NCI-H1694 (cell line): ENCODE results near the gene SORCS3.
"Not testable (repeated sequence)": the region's sequence is repeated elsewhere in the genome, so short reads cannot be mapped to it uniquely, and the experiment has no call there.

Experiments used
- DNase-seq: peaks from one replicate; lab custom pipeline; 2025; lab: John Stamatoyannopoulos, UW

SORCS3 gene

GRCh38 chr10:104690959-104691358 is 49.9 kb downstream of the SORCS3 start:
- DNase-seq: no peak

- DNase-seq: no peak
These were observed 53.0 kb downstream of the SORCS3 start for GRCh38 chr10:104694074-104694473.

DNA sequence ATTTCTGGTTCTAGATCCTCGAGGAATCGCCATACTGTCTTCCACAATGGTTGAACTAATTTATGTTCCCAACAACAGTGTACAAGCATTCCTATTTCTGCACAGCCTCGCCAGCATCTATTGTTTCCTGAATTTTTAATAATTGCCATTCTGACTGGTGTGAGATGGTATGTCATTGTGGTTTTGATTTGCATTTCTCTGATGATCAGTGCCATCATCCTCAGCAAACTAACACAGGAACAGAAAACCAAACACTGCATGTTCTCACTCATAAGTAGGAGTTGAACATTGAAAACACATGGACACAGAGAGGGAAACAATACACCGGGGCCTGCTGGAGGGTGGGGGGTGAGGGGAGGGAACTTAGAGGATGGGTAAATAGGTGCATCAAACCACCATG is 62.2 kb downstream of the SORCS3 start:
- DNase-seq: not testable (repeated sequence)

DNA sequence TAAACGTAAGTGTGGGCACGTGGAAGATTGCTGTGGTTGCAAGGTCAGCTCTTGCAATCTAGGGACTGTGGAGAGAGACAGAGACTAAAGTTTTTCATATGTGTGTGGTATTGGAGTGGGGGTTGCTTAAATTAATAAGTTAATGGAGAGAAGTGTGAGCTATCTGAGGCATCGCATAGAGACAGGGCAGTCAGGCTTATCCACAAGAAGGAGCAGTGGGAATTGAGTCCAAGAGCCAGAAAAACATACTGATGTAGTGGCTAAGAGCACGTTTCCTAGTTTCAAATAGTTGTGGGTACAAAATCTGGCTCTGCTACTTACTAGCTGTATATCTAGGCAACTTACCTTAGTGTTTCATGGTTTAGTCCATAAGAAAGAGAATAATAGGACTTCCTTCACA is 65.8 kb downstream of the SORCS3 start:
- DNase-seq: no peak

GRCh38 chr10:104707602-104708459 is 66.7 kb downstream of the SORCS3 start:
- no peak for DNase-seq

DNA sequence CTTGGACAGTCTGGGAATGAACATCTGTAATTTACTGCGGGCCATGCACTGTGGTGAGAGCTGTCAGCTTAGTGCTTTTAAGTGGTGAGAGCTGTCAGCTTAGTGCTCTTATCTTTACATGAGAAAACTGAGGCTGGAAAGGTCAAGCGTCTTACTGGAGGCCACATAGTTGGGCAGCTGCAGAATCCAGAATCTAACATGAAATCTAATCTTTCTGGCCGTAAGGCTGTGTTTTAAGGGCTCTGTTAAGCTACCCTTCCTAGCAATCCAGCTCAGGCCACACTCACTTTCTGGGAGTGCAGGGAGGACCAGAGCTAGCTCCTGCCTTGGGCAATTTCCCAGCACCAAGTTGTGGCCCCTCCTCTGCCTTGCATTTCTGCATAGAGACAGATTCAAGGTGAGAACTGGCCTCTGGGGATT is 70.2 kb downstream of the SORCS3 start:
- no peak for DNase-seq

DNA sequence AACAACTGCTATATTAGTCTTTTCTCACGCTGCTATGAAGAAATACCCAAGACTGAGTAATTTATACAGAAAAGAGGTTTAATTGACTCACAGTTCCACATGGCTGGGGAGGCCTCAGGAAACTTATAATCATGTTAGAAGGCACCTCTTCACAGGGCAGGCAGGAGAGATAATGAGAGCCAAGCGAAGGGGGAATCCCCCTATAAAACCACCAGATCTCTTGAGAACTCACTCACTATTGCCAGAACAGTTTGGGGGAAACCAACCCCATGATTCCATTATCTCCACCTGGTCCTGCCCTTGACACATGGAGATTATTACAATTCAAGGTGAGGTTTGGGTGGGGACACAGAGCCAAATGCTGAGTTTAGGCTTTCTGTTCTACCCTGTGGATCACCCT is 89.5 kb downstream of the SORCS3 start:
- DNase-seq: not testable (repeated sequence)

GRCh38 chr10:104731192-104731591 is 90.1 kb downstream of the SORCS3 start:
- DNase-seq: no peak

DNA sequence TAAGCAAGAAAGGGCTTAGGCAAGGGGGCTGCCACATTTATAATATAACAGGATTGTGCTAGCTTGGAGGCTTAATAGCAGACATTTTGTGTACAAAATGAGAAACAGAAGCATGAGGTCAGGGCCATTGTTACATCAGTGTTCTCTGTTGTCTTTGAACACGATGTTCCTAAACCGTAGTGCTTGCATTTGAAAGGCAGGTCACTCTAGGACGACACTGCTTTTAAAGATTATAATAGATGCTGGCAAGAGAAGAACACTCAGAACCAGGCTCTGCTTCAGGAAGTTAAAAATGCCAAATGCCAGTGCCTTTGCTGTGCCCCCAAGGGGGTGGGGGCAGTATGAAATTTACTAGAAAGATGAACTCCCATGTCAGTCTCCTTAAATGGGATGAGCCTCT is 91.1 kb downstream of the SORCS3 start:
- no peak for DNase-seq

- no peak for DNase-seq
These were observed 93.3 kb downstream of the SORCS3 start for GRCh38 chr10:104734433-104734832.

- no peak for DNase-seq
These were observed 94.1 kb downstream of the SORCS3 start for GRCh38 chr10:104735036-104735756.

DNA sequence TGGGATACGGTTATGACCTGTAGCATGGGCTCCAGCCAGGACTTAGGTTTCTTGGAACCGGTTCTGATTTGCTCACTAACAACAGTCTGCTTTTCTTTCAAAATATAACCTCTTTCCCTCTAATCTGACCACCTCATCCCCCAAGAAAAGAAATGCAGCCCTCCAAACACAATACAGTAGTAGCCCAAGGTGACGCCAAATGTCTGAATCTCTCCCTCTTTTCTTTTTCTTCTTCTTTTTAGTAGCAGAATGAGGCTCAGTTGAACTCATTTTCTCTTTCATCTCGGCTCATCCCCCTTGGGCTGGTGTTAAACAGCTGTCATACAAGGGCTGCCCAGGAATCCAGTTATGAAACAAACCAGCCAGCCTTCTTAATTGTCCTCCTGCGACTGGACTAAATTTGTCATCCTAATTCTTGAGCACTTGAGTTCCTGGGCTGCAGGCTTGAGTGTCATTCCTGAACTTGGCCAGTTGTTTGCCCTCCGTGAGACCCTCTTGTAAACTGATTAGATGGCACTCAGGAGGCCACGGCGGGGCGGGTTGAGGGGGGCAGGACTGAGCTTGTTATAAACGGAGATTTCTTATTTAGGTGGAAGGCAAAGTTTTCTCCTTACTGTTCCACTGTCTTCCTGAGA is 94.8 kb downstream of the SORCS3 start:
- no peak for DNase-seq

GRCh38 chr10:104741127-104741526 is 100.0 kb downstream of the SORCS3 start:
- no peak for DNase-seq

DNA sequence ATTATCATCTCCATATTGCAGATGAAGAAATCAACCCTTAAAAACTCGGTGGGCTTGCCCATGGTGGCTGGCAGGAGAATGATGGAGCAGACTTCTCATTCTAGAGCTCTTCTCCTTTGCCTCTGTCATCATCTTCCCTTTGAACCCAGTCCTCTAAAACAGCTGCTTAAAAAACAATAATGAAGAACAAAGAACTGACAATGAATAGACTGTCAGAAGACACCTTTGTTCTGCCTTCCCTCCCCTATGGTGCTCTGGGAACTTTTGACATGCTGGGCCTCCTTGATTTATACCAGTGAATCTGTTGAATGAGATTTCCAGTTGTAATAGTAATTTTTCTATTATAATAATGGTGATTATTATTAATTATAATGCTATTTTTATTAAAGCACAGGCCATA is 103.0 kb downstream of the SORCS3 start:
- DNase-seq: no peak

DNA sequence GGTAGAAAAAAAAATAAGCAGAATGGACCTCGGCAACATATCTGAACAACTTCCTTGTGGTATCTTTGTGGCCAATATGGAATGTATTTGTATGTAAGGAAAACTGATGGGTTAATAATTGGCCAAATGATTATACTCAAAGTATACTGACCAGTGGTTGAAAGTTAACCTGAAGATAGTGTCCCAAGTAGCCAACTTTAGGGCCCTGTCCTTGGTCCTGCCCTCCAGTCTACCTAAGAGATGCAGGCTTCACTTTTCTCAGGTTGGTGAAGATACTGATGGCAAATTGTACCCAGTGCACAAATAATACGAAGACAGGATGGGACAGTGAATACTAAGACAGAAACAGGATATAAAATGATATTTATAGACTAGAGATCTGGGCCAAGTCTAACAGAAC is 109.2 kb downstream of the SORCS3 start:
- no peak for DNase-seq

DNA sequence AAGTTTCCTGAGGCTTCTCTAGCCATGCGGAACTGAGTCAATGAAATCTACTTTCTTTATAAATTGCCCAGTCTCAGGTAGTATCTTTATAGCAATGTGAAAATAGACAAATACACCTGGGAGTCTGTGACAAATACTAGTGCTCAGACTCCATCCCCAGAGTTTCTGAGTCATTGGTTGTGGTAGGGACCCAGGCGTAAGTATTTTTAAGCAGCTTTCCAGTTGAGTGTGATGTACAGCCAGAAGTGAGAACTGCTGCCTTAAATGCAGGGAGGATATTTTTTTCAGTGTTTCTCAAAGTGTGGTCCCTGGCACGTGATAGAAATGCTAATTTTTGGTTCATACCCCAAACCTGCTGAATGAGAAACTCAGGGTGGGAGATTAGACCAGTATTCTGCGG is 121.7 kb downstream of the SORCS3 start:
- DNase-seq: no peak

DNA sequence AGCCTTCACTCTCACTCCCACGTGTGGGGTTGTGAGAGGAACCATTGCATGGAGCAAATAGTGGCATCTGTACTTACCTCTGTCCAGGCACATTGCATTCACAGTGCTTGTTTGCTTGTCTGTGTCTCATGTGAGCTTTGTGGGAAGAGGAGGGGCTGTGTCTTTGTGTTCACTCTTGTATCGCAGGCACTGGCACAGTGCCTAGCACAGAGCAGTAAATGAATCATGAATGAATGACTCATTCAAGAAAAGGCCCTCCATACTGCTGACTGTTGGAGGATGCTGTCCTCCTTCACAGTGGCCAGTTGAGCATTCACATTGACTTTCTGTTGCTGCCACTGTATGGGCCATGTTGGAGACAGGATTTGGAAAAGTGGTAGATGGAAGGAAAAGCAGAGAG is 125.3 kb downstream of the SORCS3 start:
- DNase-seq: no peak

DNA sequence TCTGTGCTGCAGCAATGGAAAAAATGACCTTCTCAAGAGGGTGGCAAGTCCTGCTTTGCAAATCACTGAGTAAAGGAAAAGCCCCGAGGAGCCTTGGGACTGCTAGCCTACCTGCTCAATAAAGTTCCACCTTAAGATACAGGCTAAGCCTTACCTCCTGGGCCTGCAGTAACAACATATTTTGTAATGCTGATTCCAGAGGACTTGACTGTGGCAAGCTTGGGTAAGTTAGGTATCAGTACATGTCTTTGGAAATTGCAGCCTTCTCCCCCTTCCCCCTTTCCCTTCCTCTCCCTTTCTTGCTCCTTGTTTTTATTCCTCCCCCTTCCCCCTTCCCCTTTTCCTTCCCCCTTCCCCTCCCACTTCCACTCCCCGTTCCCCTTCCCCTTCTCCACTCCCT is 126.2 kb downstream of the SORCS3 start:
- no peak for DNase-seq

GRCh38 chr10:104767745-104768144 is 126.7 kb downstream of the SORCS3 start:
- DNase-seq: no peak

- no peak for DNase-seq
These were observed 132.0 kb downstream of the SORCS3 start for GRCh38 chr10:104773105-104773504.

GRCh38 chr10:104774234-104774633 is 133.1 kb downstream of the SORCS3 start:
- no peak for DNase-seq

GRCh38 chr10:104777086-104777799 is 136.2 kb downstream of the SORCS3 start:
- no peak for DNase-seq
